Raji (cell line): Measurements from ENCODE around the gene MTG1.

Source experiments
- POLR2A ChIP-seq: IDR thresholded peaks from 2 replicates; pipeline ENCODE4 v1.6.1; 2011; ENCODE audit warnings: low read depth, low read length, control low read depth; ENCODE audit not compliant: insufficient read depth

The MTG1 gene

GRCh38 chr10:133383551-133383950, 10.4 kb upstream of the MTG1 start:
- TF ChIP-seq POLR2A = no peak

GRCh38 chr10:133384071-133384470, 9.9 kb upstream of the MTG1 start:
- no peak for TF ChIP-seq POLR2A

- no peak for TF ChIP-seq POLR2A
These were observed 8.7 kb upstream of the MTG1 start for GRCh38 chr10:133385214-133385613.

- peak; percentile 25; the same call in 1 of the 2 replicates for TF ChIP-seq POLR2A
These were observed 5.6 kb upstream of the MTG1 start for GRCh38 chr10:133388236-133388972.

- peak; percentile 48 for TF ChIP-seq POLR2A
These were observed 4.8 kb upstream of the MTG1 start for GRCh38 chr10:133388973-133389818.

- no peak for TF ChIP-seq POLR2A
These were observed 3.2 kb upstream of the MTG1 start for GRCh38 chr10:133390597-133391248.

GRCh38 chr10:133391249-133391635, 2.7 kb upstream of the MTG1 start:
- no peak for TF ChIP-seq POLR2A

GRCh38 chr10:133391761-133392518, 2.0 kb upstream of the MTG1 start:
- no peak for TF ChIP-seq POLR2A

GRCh38 chr10:133393401-133394063, 425 bp upstream of the MTG1 start:
- no peak for TF ChIP-seq POLR2A

- TF ChIP-seq POLR2A = no peak
These were observed 854 bp downstream of the MTG1 start for GRCh38 chr10:133394801-133395221.

- TF ChIP-seq POLR2A = no peak
These were observed 2.2 kb downstream of the MTG1 start for GRCh38 chr10:133396035-133396624.

GRCh38 chr10:133397938-133398337, 4.0 kb downstream of the MTG1 start:
- no peak for TF ChIP-seq POLR2A

GRCh38 chr10:133399123-133399601, 5.2 kb downstream of the MTG1 start:
- no peak for TF ChIP-seq POLR2A
